Measurements from ENCODE around the gene CHMP2B.
"Not testable (repeated sequence)": the region's sequence is repeated elsewhere in the genome, so short reads cannot be mapped to it uniquely, and the experiment has no call there.

CHMP2B gene

GRCh38 chr3:87233805-87234204 is 6.7 kb downstream of the CHMP2B start:
- no peak for DNase-seq (ENCODE audit: low spot score)

GRCh38 chr3:87236093-87236492 is 9.0 kb downstream of the CHMP2B start:
- DNase-seq (ENCODE audit: low spot score): no peak

- DNase-seq (ENCODE audit: low spot score): no peak
Measured at GRCh38 chr3:87246662-87247429, 19.7 kb downstream of the CHMP2B start.

GRCh38 chr3:87247430-87247773 is 20.3 kb downstream of the CHMP2B start:
- DNase-seq (ENCODE audit: low spot score): no peak

GRCh38 chr3:87248231-87248630 is 21.1 kb downstream of the CHMP2B start:
- DNase-seq (ENCODE audit: low spot score): not testable (repeated sequence)

- DNase-seq (ENCODE audit: low spot score): no peak
Measured at GRCh38 chr3:87248831-87249230, 21.7 kb downstream of the CHMP2B start.

- no peak for DNase-seq (ENCODE audit: low spot score)
Measured at GRCh38 chr3:87250009-87250408, 22.9 kb downstream of the CHMP2B start.

GRCh38 chr3:87260270-87260669 is 33.2 kb downstream of the CHMP2B start:
- DNase-seq (ENCODE audit: low spot score): peak; percentile 67

GRCh38 chr3:87261925-87262324 is 34.8 kb downstream of the CHMP2B start:
- no peak for DNase-seq (ENCODE audit: low spot score)

- no peak for DNase-seq (ENCODE audit: low spot score)
Measured at GRCh38 chr3:87267953-87268645, 41.0 kb downstream of the CHMP2B start.

- no peak for DNase-seq (ENCODE audit: low spot score)
Measured at GRCh38 chr3:87268646-87269211, 41.6 kb downstream of the CHMP2B start.

- no peak for DNase-seq (ENCODE audit: low spot score)
Measured at GRCh38 chr3:87269723-87270122, 42.6 kb downstream of the CHMP2B start.

- no peak for DNase-seq (ENCODE audit: low spot score)
Measured at GRCh38 chr3:87270908-87271700, 44.0 kb downstream of the CHMP2B start.

- no peak for DNase-seq (ENCODE audit: low spot score)
Measured at GRCh38 chr3:87272718-87273341, 45.7 kb downstream of the CHMP2B start.

GRCh38 chr3:87276484-87276883 is 49.4 kb downstream of the CHMP2B start, which contains the start of gene POU1F1:
Gene POU1F1 (minus strand): TSS chr3:87276584. CDS start chr3:87276462, 122 bp downstream.
- no peak for DNase-seq (ENCODE audit: low spot score)

- peak; percentile 88 for DNase-seq (ENCODE audit: low spot score)
Measured at GRCh38 chr3:87287011-87287410, 59.9 kb downstream of the CHMP2B start.

- DNase-seq (ENCODE audit: low spot score): no peak
Measured at GRCh38 chr3:87288446-87288845, 61.3 kb downstream of the CHMP2B start.

GRCh38 chr3:87298111-87298718 is 71.1 kb downstream of the CHMP2B start:
- peak; percentile 73 for DNase-seq (ENCODE audit: low spot score)

- DNase-seq (ENCODE audit: low spot score): not testable (repeated sequence)
Measured at GRCh38 chr3:87305031-87305430, 77.9 kb downstream of the CHMP2B start.

Data from RKO (cell line).